PC-9 (cell line): ENCODE data around the gene PLEKHH1. TPM values are rescaled to one million over a fixed set of nuclear protein-coding genes. Genes with fewer than 3 reads are reported as not detected.

Experiments used
- BruUV-seq: library from RNA; stranded (reverse); fragments of 400-500 nt; replicated peaks from 2 replicates; lab custom pipeline; 2021; lab: Mats Ljungman, UMichigan
- CTCF ChIA-PET: fragments of 300-600 bp; sonication (Branson Sonifier 250); formaldehyde crosslinking; loops from one replicate; lab custom pipeline; 2022; ENCODE audit warnings: antibody characterized with exemption; lab: Charles Lee
- POLR2A ChIA-PET: fragments of 300-600 bp; sonication (Branson Sonifier 250); formaldehyde crosslinking; loops from one replicate; lab custom pipeline; 2022; ENCODE audit warnings: antibody characterized with exemption; ENCODE audit not compliant: unreplicated experiment; lab: Charles Lee
- DNase-seq, 2 experiments: peaks; one replicate each; pipeline versions ENCODE4 v3.0.0 to v3.0.0-alpha.2; 2015 to 2022; ENCODE audit warnings: mixed read lengths in 1 of 2
- H2AFZ ChIP-seq: fragments of 200-600 bp; sonication (generic); 2 replicates; pipeline ENCODE4 v1.8.1; 2017; ENCODE audit warnings: antibody characterized with exemption
- H3F3A ChIP-seq: fragments of 200-600 bp; sonication (generic); 2 replicates; pipeline ENCODE4 v1.8.1; 2017; ENCODE audit warnings: antibody characterized with exemption, mild to moderate bottlenecking, low read depth; ENCODE audit not compliant: insufficient read depth
- H3K27ac ChIP-seq: fragments of 200-600 bp; sonication (generic); 2 replicates; pipeline ENCODE4 v1.6.1; 2016; ENCODE audit warnings: mixed run types
- H3K27me3 ChIP-seq: fragments of 200-600 bp; sonication (generic); 2 replicates; pipeline ENCODE4 v1.6.1; 2016; ENCODE audit warnings: low read depth, mixed run types; ENCODE audit not compliant: insufficient read depth
- H3K36me3 ChIP-seq: fragments of 200-600 bp; sonication (generic); 2 replicates; pipeline ENCODE4 v1.6.1; 2016; ENCODE audit warnings: low read depth, mixed run types
- H3K4me1 ChIP-seq: fragments of 200-600 bp; sonication (generic); replicated peaks from 2 replicates; pipeline ENCODE4 v1.6.1; 2016; ENCODE audit warnings: mixed run types; ENCODE audit not compliant: insufficient read depth
- H3K4me2 ChIP-seq: fragments of 200-600 bp; sonication (generic); 2 replicates; pipeline ENCODE4 v1.6.1; 2017; ENCODE audit warnings: mixed run types
- H3K4me3 ChIP-seq: fragments of 200-600 bp; sonication (generic); 2 replicates; pipeline ENCODE4 v1.6.1; 2016; ENCODE audit warnings: mixed run types
- H3K79me2 ChIP-seq: fragments of 200-600 bp; sonication (generic); 2 replicates; pipeline ENCODE4 v1.6.1; 2017; ENCODE audit warnings: low read depth, mixed run types
- H3K9me2 ChIP-seq: fragments of 200-600 bp; sonication (generic); 2 replicates; pipeline ENCODE4 v1.8.1; 2017; ENCODE audit warnings: mild to moderate bottlenecking; ENCODE audit not compliant: insufficient read depth
- H3K9me3 ChIP-seq: fragments of 200-600 bp; sonication (generic); 2 replicates; pipeline ENCODE4 v1.8.1; 2016; ENCODE audit warnings: low read depth; ENCODE audit not compliant: insufficient read depth
- H4K20me1 ChIP-seq: fragments of 200-600 bp; sonication (generic); 2 replicates; pipeline ENCODE4 v1.8.1; 2017; ENCODE audit not compliant: insufficient read depth
- CTCF ChIP-seq: fragments of 200-600 bp; sonication (generic); conservative IDR thresholded peaks from 2 replicates; pipeline ENCODE4 v1.6.1; 2017; ENCODE audit warnings: mixed run types, antibody characterized with exemption, mild to moderate bottlenecking, moderate library complexity
- EZH2 ChIP-seq: fragments of 200-600 bp; sonication (generic); IDR thresholded peaks from 2 replicates; pipeline ENCODE4 v1.8.0; 2017; ENCODE audit warnings: antibody characterized with exemption, low read depth
- intact Hi-C: fragments of 100-400 bp; cut with micrococcal nuclease; formaldehyde crosslinking; loops from one replicate; pipeline ENCODE4 v1.10.0; 2022; ENCODE audit not compliant: unreplicated experiment
- total RNA-seq: library from RNA; stranded (reverse); gene quantifications from 2 replicates; pipeline ENCODE4 v1.2.3, GENCODE V29; 2021

PLEKHH1 gene
- total RNA-seq, 1 experiment from 2014 or later, result 13.6 TPM

GRCh38 chr14:67557118-67557517 is 24.0 kb downstream of the PLEKHH1 start:
- POLR2A ChIA-PET, result no interaction called here
- intact Hi-C loops, result no loop called here

GRCh38 chr14:67557656-67558055 is 24.6 kb downstream of the PLEKHH1 start:
- no TSS peak for BruUV-seq
- ChIA-PET CTCF (interaction anchor here (1.2 kb wide), 1 partner anchor 14 kb away, joined by 3 read pairs; no protein-coding TSS in a partner anchor), POLR2A (no interaction called here)
- Histone ChIP-seq H4K20me1 (no peaks in the 10 kb centered on the region), H3K9me3 (no peaks in the 10 kb centered on the region), H3K27ac (no peak overlapping the region), H3K4me2 (no peak overlapping the region), H3F3A (no peaks in the 10 kb centered on the region), H3K9me2 (no peaks in the 10 kb centered on the region), H2AFZ (no peak overlapping the region), H3K79me2 (no peaks in the 10 kb centered on the region), H3K36me3 (no peaks in the 10 kb centered on the region), H3K27me3 (no peaks in the 10 kb centered on the region), H3K4me1 (no peaks in the 10 kb centered on the region), H3K4me3 (no peak overlapping the region)
- DNase-seq, result no peak
- TF ChIP-seq CTCF, result no peak
- no peak for TF ChIP-seq EZH2
- intact Hi-C loops, result no loop called here

More at GRCh38 chr14:67557118-67557517, 24.0 kb downstream of the PLEKHH1 start:
- Histone ChIP-seq H3K27ac (no peak overlapping the region), H4K20me1 (no peaks in the 10 kb centered on the region), H3K36me3 (no peaks in the 10 kb centered on the region), H2AFZ (no peak overlapping the region), H3K4me2 (no peak overlapping the region), H3K9me2 (no peaks in the 10 kb centered on the region), H3K4me1 (no peaks in the 10 kb centered on the region), H3K27me3 (no peaks in the 10 kb centered on the region), H3K79me2 (no peaks in the 10 kb centered on the region), H3F3A (no peaks in the 10 kb centered on the region), H3K9me3 (no peaks in the 10 kb centered on the region), H3K4me3 (no peak overlapping the region)
- TF ChIP-seq CTCF (no peak), EZH2 (no peak)
- CTCF ChIA-PET, result interaction anchor here (1.2 kb wide), 1 partner anchor 14 kb away, joined by 3 read pairs; no protein-coding TSS in a partner anchor
- BruUV-seq, result no TSS peak
- no peak for DNase-seq

GRCh38 chr14:67559639-67560038 is 26.5 kb downstream of the PLEKHH1 start:
- H3K9me3 ChIP-seq, result no peaks in the 10 kb centered on the region
- BruUV-seq, result no TSS peak
- H3K27me3 ChIP-seq, result no peaks in the 10 kb centered on the region
- no peaks in the 10 kb centered on the region for H3K4me1 ChIP-seq
- H3K4me3 ChIP-seq, result no peak overlapping the region
- H2AFZ ChIP-seq, result no peak overlapping the region
- H3F3A ChIP-seq, result no peaks in the 10 kb centered on the region
- no peaks in the 10 kb centered on the region for H3K79me2 ChIP-seq
- POLR2A ChIA-PET, result no interaction called here
- no peak overlapping the region for H3K4me2 ChIP-seq
- TF ChIP-seq EZH2 (no peak), CTCF (no peak)
- intact Hi-C loops, result no loop called here
- H3K36me3 ChIP-seq, result no peaks in the 10 kb centered on the region
- CTCF ChIA-PET, result no interaction called here
- no peak for DNase-seq
- H3K9me2 ChIP-seq, result no peaks in the 10 kb centered on the region
- H4K20me1 ChIP-seq, result no peaks in the 10 kb centered on the region
- H3K27ac ChIP-seq, result no peak overlapping the region
